GM06990 (cell line): Measurements from ENCODE around the gene FOCAD.

Source experiments
- DNase-seq: peaks from one replicate; pipeline ENCODE4 v3.0.0-alpha.2; 2011; ENCODE audit not compliant: insufficient read length; ENCODE audit errors: extremely low read depth
- H3K27me3 ChIP-seq: replicated peaks from 2 replicates; pipeline ENCODE4 v1.6.0; 2011; ENCODE audit warnings: low read length; ENCODE audit not compliant: control insufficient read depth, insufficient read depth
- H3K36me3 ChIP-seq: 2 replicates; pipeline ENCODE4 v1.5.1; 2011; ENCODE audit warnings: low read length; ENCODE audit not compliant: control insufficient read depth, insufficient read depth
- H3K4me3 ChIP-seq: replicated peaks from 2 replicates; pipeline ENCODE4 v1.5.1; 2011; ENCODE audit warnings: low read depth, mild to moderate bottlenecking, control low read depth, low read length
- TF ChIP-seq, protein P1 (sequence below): IDR thresholded peaks from 2 replicates; pipeline ENCODE4 v1.5.1; 2011; ENCODE audit warnings: low read length, control low read depth, mild to moderate bottlenecking, inconsistent platforms; ENCODE audit not compliant: insufficient read depth, poor library complexity, severe bottlenecking

Gene FOCAD

GRCh38 chr9:20781092-20781491 lies 97.0 kb downstream of the FOCAD start:
- no peak for DNase-seq
- Histone ChIP-seq H3K27me3 (no peaks in the 10 kb centered on the region), H3K36me3 (no peaks in the 10 kb centered on the region), H3K4me3 (no peak overlapping the region)
- TF ChIP-seq, protein P1, sequence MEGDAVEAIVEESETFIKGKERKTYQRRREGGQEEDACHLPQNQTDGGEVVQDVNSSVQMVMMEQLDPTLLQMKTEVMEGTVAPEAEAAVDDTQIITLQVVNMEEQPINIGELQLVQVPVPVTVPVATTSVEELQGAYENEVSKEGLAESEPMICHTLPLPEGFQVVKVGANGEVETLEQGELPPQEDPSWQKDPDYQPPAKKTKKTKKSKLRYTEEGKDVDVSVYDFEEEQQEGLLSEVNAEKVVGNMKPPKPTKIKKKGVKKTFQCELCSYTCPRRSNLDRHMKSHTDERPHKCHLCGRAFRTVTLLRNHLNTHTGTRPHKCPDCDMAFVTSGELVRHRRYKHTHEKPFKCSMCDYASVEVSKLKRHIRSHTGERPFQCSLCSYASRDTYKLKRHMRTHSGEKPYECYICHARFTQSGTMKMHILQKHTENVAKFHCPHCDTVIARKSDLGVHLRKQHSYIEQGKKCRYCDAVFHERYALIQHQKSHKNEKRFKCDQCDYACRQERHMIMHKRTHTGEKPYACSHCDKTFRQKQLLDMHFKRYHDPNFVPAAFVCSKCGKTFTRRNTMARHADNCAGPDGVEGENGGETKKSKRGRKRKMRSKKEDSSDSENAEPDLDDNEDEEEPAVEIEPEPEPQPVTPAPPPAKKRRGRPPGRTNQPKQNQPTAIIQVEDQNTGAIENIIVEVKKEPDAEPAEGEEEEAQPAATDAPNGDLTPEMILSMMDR: no peak

- TF ChIP-seq, protein P1: no peak
- Histone ChIP-seq H3K36me3 (no peaks in the 10 kb centered on the region), H3K4me3 (no peak overlapping the region), H3K27me3 (no peaks in the 10 kb centered on the region)
- DNase-seq: no peak
These were observed 98.2 kb downstream of the FOCAD start for GRCh38 chr9:20782289-20782688.

- Histone ChIP-seq H3K4me3 (no peak overlapping the region), H3K36me3 (no peaks in the 10 kb centered on the region), H3K27me3 (no peaks in the 10 kb centered on the region)
- DNase-seq: peak; percentile 13
- TF ChIP-seq, protein P1: no peak
These were observed 99.3 kb downstream of the FOCAD start for GRCh38 chr9:20783057-20784038.

DNA sequence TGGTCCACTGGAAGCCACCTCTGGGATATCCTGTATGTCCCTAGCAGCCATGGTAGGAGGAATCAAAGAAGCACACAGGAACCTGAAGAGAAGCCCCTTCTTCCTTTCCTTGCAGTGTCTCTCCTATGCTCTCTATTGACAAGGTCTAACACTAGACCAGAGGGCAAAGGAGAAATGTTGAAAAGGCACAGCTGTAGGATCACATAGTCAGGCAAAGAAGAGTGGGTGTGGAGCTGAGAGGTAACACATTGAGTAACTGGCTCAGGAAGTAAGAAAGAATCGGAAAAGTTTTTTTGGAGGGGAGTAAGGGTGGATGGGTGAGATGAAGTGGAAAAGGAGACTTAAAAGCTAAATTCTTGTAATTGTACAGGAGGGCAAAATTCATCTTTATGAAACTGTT lies 100.1 kb downstream of the FOCAD start:
- no peaks in the 10 kb centered on the region for H3K36me3 ChIP-seq
- DNase-seq: no peak
- H3K4me3 ChIP-seq: no peak overlapping the region
- no peaks in the 10 kb centered on the region for H3K27me3 ChIP-seq
- TF ChIP-seq, protein P1: no peak

DNA sequence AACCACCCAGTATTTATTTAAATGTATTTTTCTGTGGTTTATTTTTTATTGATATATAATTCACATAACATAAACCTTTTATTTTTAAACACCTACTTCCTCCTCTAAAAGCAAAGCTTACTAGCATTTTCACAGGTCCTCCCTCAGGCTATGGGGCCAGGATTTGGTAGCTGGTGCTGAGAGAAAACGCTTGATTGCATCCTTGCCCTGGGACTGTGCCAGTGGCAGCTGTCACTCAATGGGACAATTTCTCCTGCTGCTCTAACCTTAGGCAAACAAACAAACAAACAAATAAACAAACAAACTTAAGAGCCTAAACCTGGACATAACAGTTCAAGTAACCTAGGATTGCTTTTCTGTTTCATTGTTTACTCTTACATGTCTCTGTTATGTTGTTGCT lies 102.7 kb downstream of the FOCAD start:
- Histone ChIP-seq H3K4me3 (no peak overlapping the region), H3K27me3 (no peaks in the 10 kb centered on the region), H3K36me3 (no peaks in the 10 kb centered on the region)
- DNase-seq: no peak
- TF ChIP-seq, protein P1: no peak
